AG09319 (cell line): Measurements from ENCODE around the gene XRCC5.

ENCODE experiments used
- DNase-seq: peaks from one replicate; pipeline ENCODE4 v3.0.0-alpha.2; 2010; ENCODE audit warnings: low read depth; ENCODE audit errors: extremely low read depth
- TF ChIP-seq, protein P1 (sequence below): IDR thresholded peaks from 2 replicates; pipeline ENCODE4 v1.5.1; 2011; ENCODE audit warnings: low read depth, mild to moderate bottlenecking, inconsistent platforms, low read length, moderate library complexity

XRCC5 gene

DNA sequence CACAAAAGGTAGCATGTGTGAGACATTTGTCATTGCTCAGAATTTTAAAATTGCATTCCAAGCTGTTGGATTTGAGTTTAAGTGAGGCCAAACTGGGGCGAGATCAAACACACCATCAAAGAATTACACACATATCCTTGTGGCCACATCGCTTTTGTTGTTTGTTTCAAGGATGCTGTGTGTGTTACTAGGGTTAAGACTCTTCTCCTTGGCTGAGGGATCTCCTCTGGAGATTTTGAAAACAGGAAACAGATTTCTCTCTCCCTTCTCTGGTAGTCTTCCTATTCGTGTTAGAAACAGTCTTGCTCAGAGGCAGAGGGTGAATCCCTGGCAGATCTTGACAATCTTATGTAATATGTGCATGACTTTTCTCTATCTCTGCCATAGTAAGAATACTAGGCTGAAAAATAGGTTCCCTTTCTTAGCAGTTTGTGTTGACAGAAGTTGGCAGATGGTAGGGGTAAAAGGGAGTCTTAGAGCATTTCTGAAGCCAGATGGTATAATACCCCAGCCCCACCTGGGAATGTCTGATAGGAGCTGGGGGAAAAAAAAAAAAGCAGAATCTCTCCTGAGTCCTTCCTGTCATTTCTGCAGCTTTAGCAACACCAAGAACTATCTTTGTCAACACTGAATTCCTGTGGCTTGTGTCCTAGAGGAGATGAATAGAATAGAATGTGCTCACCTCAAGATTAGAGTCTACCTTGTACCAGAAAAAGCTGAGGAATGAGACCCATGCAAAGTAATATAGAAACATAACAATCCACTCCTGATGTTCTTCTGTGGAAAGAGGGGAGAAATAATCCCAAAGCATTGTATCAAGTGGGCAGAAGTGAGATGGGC, 101.8 kb downstream of the XRCC5 start:
- no peak for DNase-seq
- TF ChIP-seq, protein P1, sequence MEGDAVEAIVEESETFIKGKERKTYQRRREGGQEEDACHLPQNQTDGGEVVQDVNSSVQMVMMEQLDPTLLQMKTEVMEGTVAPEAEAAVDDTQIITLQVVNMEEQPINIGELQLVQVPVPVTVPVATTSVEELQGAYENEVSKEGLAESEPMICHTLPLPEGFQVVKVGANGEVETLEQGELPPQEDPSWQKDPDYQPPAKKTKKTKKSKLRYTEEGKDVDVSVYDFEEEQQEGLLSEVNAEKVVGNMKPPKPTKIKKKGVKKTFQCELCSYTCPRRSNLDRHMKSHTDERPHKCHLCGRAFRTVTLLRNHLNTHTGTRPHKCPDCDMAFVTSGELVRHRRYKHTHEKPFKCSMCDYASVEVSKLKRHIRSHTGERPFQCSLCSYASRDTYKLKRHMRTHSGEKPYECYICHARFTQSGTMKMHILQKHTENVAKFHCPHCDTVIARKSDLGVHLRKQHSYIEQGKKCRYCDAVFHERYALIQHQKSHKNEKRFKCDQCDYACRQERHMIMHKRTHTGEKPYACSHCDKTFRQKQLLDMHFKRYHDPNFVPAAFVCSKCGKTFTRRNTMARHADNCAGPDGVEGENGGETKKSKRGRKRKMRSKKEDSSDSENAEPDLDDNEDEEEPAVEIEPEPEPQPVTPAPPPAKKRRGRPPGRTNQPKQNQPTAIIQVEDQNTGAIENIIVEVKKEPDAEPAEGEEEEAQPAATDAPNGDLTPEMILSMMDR: no peak

GRCh38 chr2:216211614-216212145, 102.5 kb downstream of the XRCC5 start:
- TF ChIP-seq, protein P1: no peak

DNA sequence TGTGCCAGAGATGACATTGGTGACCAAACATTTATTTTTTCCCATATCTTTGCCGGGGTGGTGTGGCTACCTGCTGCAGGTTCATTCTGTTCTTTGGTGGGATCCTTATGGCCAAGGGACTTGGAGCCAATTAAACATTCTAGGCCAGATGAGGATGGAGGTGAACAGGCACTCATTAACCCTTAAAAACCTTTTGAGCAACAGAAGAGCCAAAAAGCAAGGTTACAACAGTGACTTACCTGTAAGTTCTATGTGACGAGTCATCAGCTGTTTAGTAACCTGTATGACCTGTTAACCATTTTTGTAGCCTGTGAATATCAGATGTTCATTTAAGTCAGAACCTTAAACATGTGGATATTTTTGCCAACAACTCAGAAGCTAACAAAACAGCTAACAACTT, 105.6 kb downstream of the XRCC5 start:
- TF ChIP-seq, protein P1: no peak
- DNase-seq: no peak

More at GRCh38 chr2:216211614-216212145, 102.5 kb downstream of the XRCC5 start:
- no peak for DNase-seq

DNA sequence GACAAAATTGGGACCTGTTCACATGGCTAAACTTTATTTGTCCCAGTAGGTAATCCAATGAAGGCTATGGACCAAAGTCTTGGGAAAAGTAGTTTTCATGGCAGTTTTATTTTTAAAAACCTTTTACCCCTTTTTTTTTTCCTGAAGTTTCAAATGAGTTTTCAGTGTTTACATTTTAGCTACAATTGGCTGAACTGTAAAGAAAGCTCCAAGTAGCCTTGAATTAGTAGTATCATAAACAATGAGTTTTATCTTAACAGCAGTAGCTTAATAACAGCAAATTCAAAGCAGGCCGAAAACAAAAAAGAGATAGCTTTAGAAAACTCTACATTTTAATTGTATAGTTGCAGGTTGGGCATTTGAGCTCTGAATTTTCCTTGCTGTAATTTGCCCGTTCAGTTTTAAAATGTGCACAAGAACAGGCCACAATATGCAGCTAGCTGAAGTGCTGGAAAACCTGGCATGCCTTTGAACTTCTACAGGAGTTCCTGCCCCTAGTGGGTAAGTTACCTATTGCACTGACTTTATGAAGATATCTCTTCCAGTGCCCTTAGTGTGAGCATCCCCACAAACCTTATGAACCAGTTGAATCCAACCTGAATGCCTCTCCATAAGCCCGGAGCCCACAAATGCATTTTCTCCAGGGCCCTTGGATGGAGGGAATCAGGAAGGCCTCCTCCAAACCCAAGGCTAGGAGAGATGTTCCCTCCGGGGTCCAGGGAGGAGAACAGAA, 106.7 kb downstream of the XRCC5 start:
- DNase-seq: no peak
- TF ChIP-seq, protein P1: peak; percentile 22

- peak; percentile 12 for DNase-seq
- TF ChIP-seq, protein P1: no peak; the same call in 1 of the 2 replicates
Measured at GRCh38 chr2:216216951-216217903, 108.1 kb downstream of the XRCC5 start.

GRCh38 chr2:216217904-216218260, 108.7 kb downstream of the XRCC5 start:
- DNase-seq: no peak
- TF ChIP-seq, protein P1: no peak
